IMR-90 (cell line): Measurements from ENCODE around the gene PRAC1. TPM values are rescaled to one million over a fixed set of nuclear protein-coding genes. Genes with fewer than 3 reads are reported as not detected.
A peak's percentile ranks its signal among the peaks of the same experiment; 100 is the strongest.

ENCODE experiments used
- ATAC-seq: fragments of 200-7000 bp; cut with Tn5 transposase; 2 replicates; pipeline ENCODE4 v1.9.1; 2020; ENCODE audit warnings: low read depth, mild to moderate bottlenecking, moderate library complexity
- BruUV-seq: library from RNA; stranded (reverse); fragments of 400-500 nt; replicated peaks from 2 replicates; lab custom pipeline; 2021; lab: Mats Ljungman, UMichigan
- CTCF ChIA-PET: fragments of 300-600 bp; formaldehyde crosslinking; extraction: SDS; loops from one replicate; lab custom pipeline; 2021; ENCODE audit warnings: antibody characterized with exemption; lab: Yijun Ruan, JAX
- POLR2A ChIA-PET: fragments of 300-600 bp; sonication (Branson Sonifier 250); formaldehyde crosslinking; loops from one replicate; lab custom pipeline; 2022; ENCODE audit warnings: antibody characterized with exemption; ENCODE audit not compliant: unreplicated experiment; lab: Charles Lee
- DNase-seq: peaks from one replicate; pipeline ENCODE4 v3.0.0; 2013
- H2AFZ ChIP-seq: replicated peaks from 2 replicates; pipeline ENCODE3; 2013; ENCODE audit warnings: low read length, mild to moderate bottlenecking; ENCODE audit not compliant: poor library complexity
- H2AK5ac ChIP-seq: 2 replicates; pipeline ENCODE4 v1.6.1; 2013; ENCODE audit warnings: low read depth, low read length, inconsistent platforms
- H2AK9ac ChIP-seq: replicated peaks from 2 replicates; pipeline ENCODE3; 2013; ENCODE audit warnings: mild to moderate bottlenecking, low read depth, low read length, moderate library complexity; ENCODE audit not compliant: poor library complexity
- H2BK120ac ChIP-seq: 2 replicates; pipeline ENCODE4 v1.6.1; 2013; ENCODE audit warnings: low read depth, low read length, inconsistent platforms
- H2BK15ac ChIP-seq: 3 replicates; pipeline ENCODE4 v1.6.1; 2013; ENCODE audit warnings: low read depth, low read length, inconsistent platforms
- H2BK20ac ChIP-seq: 2 replicates; pipeline ENCODE4 v1.6.1; 2013; ENCODE audit warnings: low read depth, mild to moderate bottlenecking, inconsistent platforms, low read length, moderate library complexity
- H2BK5ac ChIP-seq: 2 replicates; pipeline ENCODE4 v1.6.1; 2013; ENCODE audit warnings: mild to moderate bottlenecking, low read depth, low read length, inconsistent platforms; ENCODE audit not compliant: poor library complexity, severe bottlenecking
- H3K14ac ChIP-seq: replicated peaks from 2 replicates; pipeline ENCODE4 v1.6.1; 2013; ENCODE audit warnings: low read depth, low read length, inconsistent platforms
- H3K18ac ChIP-seq: 2 replicates; pipeline ENCODE4 v1.6.1; 2013; ENCODE audit warnings: low read depth, low read length, control low read depth
- H3K23ac ChIP-seq: 2 replicates; pipeline ENCODE4 v1.6.1; 2013; ENCODE audit warnings: low read depth, low read length, inconsistent platforms
- H3K27ac ChIP-seq: 2 replicates; pipeline ENCODE4 v1.5.1; 2013; ENCODE audit warnings: mild to moderate bottlenecking, control low read depth, low read length; ENCODE audit not compliant: insufficient read depth
- H3K27me3 ChIP-seq: 2 replicates; pipeline ENCODE4 v1.6.1; 2013; ENCODE audit warnings: low read length; ENCODE audit not compliant: control insufficient read depth, insufficient read depth
- H3K36me3 ChIP-seq: 2 replicates; pipeline ENCODE4 v1.6.1; 2013; ENCODE audit warnings: low read length, mixed read lengths; ENCODE audit not compliant: control insufficient read depth, insufficient read depth
- H3K4ac ChIP-seq: 2 replicates; pipeline ENCODE4 v1.6.1; 2013; ENCODE audit warnings: low read depth, low read length, inconsistent platforms
- H3K4me1 ChIP-seq: 2 replicates; pipeline ENCODE4 v1.6.1; 2013; ENCODE audit warnings: low read length, mixed read lengths; ENCODE audit not compliant: control insufficient read depth, insufficient read depth
- H3K4me2 ChIP-seq: 2 replicates; pipeline ENCODE4 v1.6.1; 2013; ENCODE audit warnings: low read depth, mild to moderate bottlenecking, control low read depth, low read length, moderate library complexity
- H3K4me3 ChIP-seq: 2 replicates; pipeline ENCODE4 v1.5.1; 2013; ENCODE audit warnings: low read depth, mild to moderate bottlenecking, control low read depth, low read length, moderate library complexity; ENCODE audit not compliant: insufficient read depth
- H3K56ac ChIP-seq: 2 replicates; pipeline ENCODE4 v1.6.1; 2013; ENCODE audit warnings: low read length, inconsistent platforms; ENCODE audit not compliant: insufficient read depth; ENCODE audit errors: extremely low read depth
- H3K79me1 ChIP-seq, 2 experiments: 2 replicates each; pipeline ENCODE4 v1.6.1; 2013; ENCODE audit warnings: low read length in 2 of 2, inconsistent platforms in 1 of 2, low read depth in 1 of 2
- H3K9ac ChIP-seq: 2 replicates; pipeline ENCODE4 v1.6.1; 2013; ENCODE audit warnings: low read depth, low read length, control low read depth
- H3K9me1 ChIP-seq: 2 replicates; pipeline ENCODE4 v1.6.1; 2013; ENCODE audit warnings: low read length, inconsistent platforms; ENCODE audit not compliant: insufficient read depth
- H3K9me3 ChIP-seq: 2 replicates; pipeline ENCODE4 v1.6.1; 2013; ENCODE audit warnings: low read length; ENCODE audit not compliant: control insufficient read depth, insufficient read depth
- H4K20me1 ChIP-seq: 2 replicates; pipeline ENCODE4 v1.6.1; 2013; ENCODE audit warnings: low read length, inconsistent platforms; ENCODE audit not compliant: insufficient read depth
- H4K5ac ChIP-seq: 2 replicates; pipeline ENCODE4 v1.6.1; 2013; ENCODE audit warnings: mild to moderate bottlenecking, low read depth, low read length, control low read depth
- H4K8ac ChIP-seq, 2 experiments: 2 replicates each; pipeline ENCODE4 v1.6.1; 2013; ENCODE audit warnings: low read depth in 2 of 2, low read length in 2 of 2, control low read depth in 1 of 2, inconsistent platforms in 1 of 2
- H4K91ac ChIP-seq: 2 replicates; pipeline ENCODE4 v1.6.1; 2013; ENCODE audit warnings: low read depth, low read length, inconsistent platforms; ENCODE audit not compliant: insufficient read depth
- MAFK ChIP-seq: IDR thresholded peaks from 2 replicates; pipeline ENCODE4 v1.6.1; 2012; ENCODE audit warnings: low read depth, low read length, improper control_type of control experiment
- MAZ ChIP-seq: IDR thresholded peaks from 2 replicates; pipeline ENCODE4 v1.6.1; 2012; ENCODE audit warnings: low read depth, mild to moderate bottlenecking, low read length, improper control_type of control experiment, moderate library complexity, borderline replicate concordance
- RAD21 ChIP-seq: IDR thresholded peaks from 2 replicates; pipeline ENCODE4 v1.6.1; 2012; ENCODE audit warnings: low read length, improper control_type of control experiment
- SMC3 ChIP-seq: fragments of 150-350 bp; IDR thresholded peaks from 2 replicates; pipeline ENCODE4 v1.6.1; 2016; ENCODE audit warnings: low read depth, mild to moderate bottlenecking, antibody characterized with exemption, low read length, moderate library complexity
- USF2 ChIP-seq: fragments of 150-350 bp; IDR thresholded peaks from 2 replicates; pipeline ENCODE4 v1.6.1; 2017; ENCODE audit warnings: mild to moderate bottlenecking, antibody characterized with exemption, low read length, low read depth
- WGBS, 2 experiments: methylation state at CpG; one replicate each; pipeline versions ENCODE4 v1.1.5 to v1.1.7; 2013; ENCODE audit warnings: missing lambda C conversion rate in 2 of 2; ENCODE audit not compliant: insufficient read length in 1 of 2; ENCODE audit errors: extremely low coverage in 2 of 2; 5-methylcytosine and 5-hydroxymethylcytosine counted together
- dilution Hi-C: fragments of 300-500 bp; cut with HindIII; formaldehyde crosslinking; loops from one replicate; pipeline ENCODE4 v1.14.3; 2018; ENCODE audit warnings: low sequenced_read_pairs; ENCODE audit not compliant: unreplicated experiment
- in situ Hi-C: fragments of 300-500 bp; cut with MboI; formaldehyde crosslinking; loops from 3 replicates; pipeline ENCODE4 v1.14.3; 2019; ENCODE audit warnings: low sequenced_read_pairs, inconsistent platforms, mixed read lengths
- intact Hi-C: fragments of 100-400 bp; cut with micrococcal nuclease; formaldehyde crosslinking; loops from 2 replicates; pipeline ENCODE4 v1.10.0; 2022
- polyA plus RNA-seq, 3 experiments: library from polyadenylated mRNA; depleted of rRNA; stranded (reverse); fragments of >200 nt; gene quantifications; 2 replicates each; pipeline ENCODE4 v1.2.3, GENCODE V29; 2012; ENCODE audit warnings: low replicate concordance in 1 of 3
- total RNA-seq: library from RNA; depleted of rRNA; stranded (reverse); fragments of >200 nt; gene quantifications from 2 replicates; pipeline ENCODE4 v1.2.3, GENCODE V29; 2012
- TF ChIP-seq, protein P1 (sequence below): conservative IDR thresholded peaks from 2 replicates; pipeline ENCODE4 v1.5.1; 2012; ENCODE audit warnings: mild to moderate bottlenecking, low read depth, low read length, improper control_type of control experiment

Gene PRAC1
- total and polyA plus RNA-seq, 2 of the 4 experiments (the other 2 are of a cell fraction) = not detected

GRCh38 chr17:48724251-48725003 is 2.1 kb upstream of the PRAC1 start:
- intact Hi-C loops = loop anchor here (1.0 to 10.0 kb wide), 3 partner anchors 67 to 310 kb away; no protein-coding TSS in a partner anchor
- H2AK5ac ChIP-seq = no peak overlapping the region
- no peaks in the 10 kb centered on the region for H3K4me1 ChIP-seq
- H4K91ac ChIP-seq = no peak overlapping the region
- H3K9ac ChIP-seq = no peak overlapping the region
- H2BK5ac ChIP-seq = no peak overlapping the region
- H3K9me3 ChIP-seq = peaks cover 8% of the 10 kb centered on the region; the same call in 1 of the 2 replicates
- BruUV-seq = no TSS peak
- ATAC-seq (peak; percentile 94), DNase-seq (peak; percentile 67)
- no peak overlapping the region for H3K27ac ChIP-seq
- H4K5ac ChIP-seq = no peak overlapping the region
- H3K23ac ChIP-seq = no peak overlapping the region
- H3K56ac ChIP-seq = no peak overlapping the region
- ChIA-PET CTCF (interaction anchor here (0.5 to 1.9 kb wide), 8 partner anchors 11 to 154 kb away, joined by 3 to 8 read pairs (median 6); no protein-coding TSS in a partner anchor), POLR2A (interaction anchor here (0.7 kb wide), 1 partner anchor 536 kb away, joined by 3 read pairs; no protein-coding TSS in a partner anchor)
- no peak overlapping the region for H3K14ac ChIP-seq
- dilution Hi-C loops = no loop called here
- H2BK20ac ChIP-seq = no peak overlapping the region
- H2AK9ac ChIP-seq = no peak overlapping the region
- no peak overlapping the region for H3K4me3 ChIP-seq
- no peak overlapping the region for H3K4ac ChIP-seq
- no peaks in the 10 kb centered on the region for H3K9me1 ChIP-seq
- peak overlapping the region; percentile 50; the same call in 1 of the 2 replicates for H3K4me2 ChIP-seq
- H3K27me3 ChIP-seq = peaks cover 95% of the 10 kb centered on the region
- H4K20me1 ChIP-seq = 0 out of 2 replicates have a peak, but pooled peaks cover 19% of the 10 kb centered on the region
- no peak overlapping the region for H3K18ac ChIP-seq
- 3% methylated on average over 7 of the region's 32 CpGs; no CpG with 5 or more reads in 1 of the 2 experiments for WGBS, 2 experiments
- H3K79me1 ChIP-seq = no peaks in the 10 kb centered on the region
- H2BK120ac ChIP-seq = no peak overlapping the region
- no peak overlapping the region for H4K8ac ChIP-seq
- in situ Hi-C loops = loop anchor here (5.0 to 10.0 kb wide), 3 partner anchors 78 to 310 kb away; no protein-coding TSS in a partner anchor
- H2BK15ac ChIP-seq = no peak overlapping the region
- TF ChIP-seq RAD21 (peak; percentile 80), MAFK (no peak), USF2 (no peak), MAZ (no peak), SMC3 (peak; percentile 67)
- TF ChIP-seq, protein P1, sequence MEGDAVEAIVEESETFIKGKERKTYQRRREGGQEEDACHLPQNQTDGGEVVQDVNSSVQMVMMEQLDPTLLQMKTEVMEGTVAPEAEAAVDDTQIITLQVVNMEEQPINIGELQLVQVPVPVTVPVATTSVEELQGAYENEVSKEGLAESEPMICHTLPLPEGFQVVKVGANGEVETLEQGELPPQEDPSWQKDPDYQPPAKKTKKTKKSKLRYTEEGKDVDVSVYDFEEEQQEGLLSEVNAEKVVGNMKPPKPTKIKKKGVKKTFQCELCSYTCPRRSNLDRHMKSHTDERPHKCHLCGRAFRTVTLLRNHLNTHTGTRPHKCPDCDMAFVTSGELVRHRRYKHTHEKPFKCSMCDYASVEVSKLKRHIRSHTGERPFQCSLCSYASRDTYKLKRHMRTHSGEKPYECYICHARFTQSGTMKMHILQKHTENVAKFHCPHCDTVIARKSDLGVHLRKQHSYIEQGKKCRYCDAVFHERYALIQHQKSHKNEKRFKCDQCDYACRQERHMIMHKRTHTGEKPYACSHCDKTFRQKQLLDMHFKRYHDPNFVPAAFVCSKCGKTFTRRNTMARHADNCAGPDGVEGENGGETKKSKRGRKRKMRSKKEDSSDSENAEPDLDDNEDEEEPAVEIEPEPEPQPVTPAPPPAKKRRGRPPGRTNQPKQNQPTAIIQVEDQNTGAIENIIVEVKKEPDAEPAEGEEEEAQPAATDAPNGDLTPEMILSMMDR = peak; percentile 84
- no peak overlapping the region for H2AFZ ChIP-seq
- H3K36me3 ChIP-seq = no peaks in the 10 kb centered on the region
